GM19438 (cell line): Measurements from ENCODE around the gene KRTAP19-4.
"Not testable (repeated sequence)": the region's sequence is repeated elsewhere in the genome, so short reads cannot be mapped to it uniquely, and the experiment has no call there.

Experiments used
- ATAC-seq: cut with Tn5 transposase; IDR thresholded peaks from one replicate; pipeline ENCODE4 v1.9.1; 2021; ENCODE audit warnings: low read depth; ENCODE audit not compliant: unreplicated experiment

The KRTAP19-4 gene

GRCh38 chr21:30497065-30497464, at the start of gene KRTAP19-4:
TSS of gene KRTAP19-4 (minus strand) at chr21:30497165. CDS start at chr21:30497110, 55 bp downstream.
- ATAC-seq = no peak

GRCh38 chr21:30541764-30542163, 44.8 kb upstream of the KRTAP19-4 start, which contains the start of gene KRTAP19-6:
TSS of gene KRTAP19-6 (minus strand) at chr21:30541864. CDS start at chr21:30541833, 31 bp downstream.
- no peak for ATAC-seq

- no peak for ATAC-seq
Observed at GRCh38 chr21:30518876-30519275, 21.9 kb upstream of the KRTAP19-4 start.

- ATAC-seq = no peak
Observed at GRCh38 chr21:30515681-30516080, 18.7 kb upstream of the KRTAP19-4 start.

- not testable (repeated sequence) for ATAC-seq
Observed at GRCh38 chr21:30505621-30506205, 8.7 kb upstream of the KRTAP19-4 start.

- no peak for ATAC-seq
Observed at GRCh38 chr21:30502041-30502440, 5.1 kb upstream of the KRTAP19-4 start, which contains the start of gene KRTAP19-5. TSS of gene KRTAP19-5 (minus strand) at chr21:30502141. CDS start at chr21:30502090, 51 bp downstream.

GRCh38 chr21:30491963-30492428, 5.0 kb downstream of the KRTAP19-4 start, which contains the start of gene KRTAP19-3:
TSS of gene KRTAP19-3 (minus strand) at chr21:30492013. CDS start at chr21:30491957, 56 bp downstream.
- no peak for ATAC-seq

- no peak for ATAC-seq
Observed at GRCh38 chr21:30487336-30487735, 9.6 kb downstream of the KRTAP19-4 start, which contains the start of gene KRTAP19-2. TSS of gene KRTAP19-2 (minus strand) at chr21:30487436. CDS start at chr21:30487348, 88 bp downstream.

GRCh38 chr21:30486180-30486579, 10.8 kb downstream of the KRTAP19-4 start:
- no peak for ATAC-seq

GRCh38 chr21:30482130-30482529, 14.8 kb downstream of the KRTAP19-4 start:
- no peak for ATAC-seq

GRCh38 chr21:30480145-30480544, 16.8 kb downstream of the KRTAP19-4 start, which contains the start of gene KRTAP19-1:
TSS of gene KRTAP19-1 (minus strand) at chr21:30480367. CDS start at chr21:30480317, 50 bp downstream.
- no peak for ATAC-seq

- ATAC-seq = no peak
Observed at GRCh38 chr21:30479259-30479658, 17.7 kb downstream of the KRTAP19-4 start.

- ATAC-seq = no peak
Observed at GRCh38 chr21:30478004-30478403, 19.0 kb downstream of the KRTAP19-4 start.

- no peak for ATAC-seq
Observed at GRCh38 chr21:30468900-30469714, 27.9 kb downstream of the KRTAP19-4 start.

GRCh38 chr21:30463713-30464112, 33.3 kb downstream of the KRTAP19-4 start:
- ATAC-seq = no peak

GRCh38 chr21:30448514-30448913, 48.5 kb downstream of the KRTAP19-4 start:
- ATAC-seq = no peak

GRCh38 chr21:30447056-30447455, 49.9 kb downstream of the KRTAP19-4 start:
- ATAC-seq = no peak
